OCI-LY1 (cell line): Measurements from ENCODE around the gene PLEKHH3.

Experiments
- EZH2 ChIP-seq: fragments of 200-600 bp; sonication (generic), shearing (Covaris generic); IDR thresholded peaks from 2 replicates; pipeline ENCODE4 v1.8.0; 2017; ENCODE audit warnings: borderline replicate concordance, mixed run types, mild to moderate bottlenecking, antibody characterized with exemption, low read length, moderate library complexity, mixed read lengths
- TF ChIP-seq, protein P1 (sequence below): fragments of 200-600 bp; sonication (generic), shearing (Covaris generic); IDR thresholded peaks from 2 replicates; pipeline ENCODE4 v1.5.1; 2017; ENCODE audit warnings: mild to moderate bottlenecking, antibody characterized with exemption, low read length, moderate library complexity, mixed read lengths

DNA sequence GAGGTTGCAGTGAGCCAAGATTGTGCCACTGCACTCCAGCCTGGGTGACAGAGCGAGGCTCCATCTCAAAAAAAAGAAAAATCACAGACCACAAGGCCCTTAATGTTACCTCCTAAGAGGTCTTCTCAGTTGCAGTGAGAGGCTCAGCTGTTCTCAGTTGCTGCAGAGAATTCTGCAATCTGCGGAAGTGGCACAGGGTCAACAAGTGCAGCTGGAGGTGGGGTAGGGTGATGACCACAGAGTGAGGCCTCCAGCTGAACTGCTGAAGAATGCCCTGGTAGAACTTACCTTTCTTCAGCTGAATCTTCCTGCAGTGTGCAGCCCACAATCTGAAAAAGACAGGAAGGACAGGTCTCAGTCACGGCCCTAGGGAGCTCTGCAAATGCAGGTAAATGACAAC, 31.8 kb upstream of the PLEKHH3 start:
- TF ChIP-seq, protein P1, sequence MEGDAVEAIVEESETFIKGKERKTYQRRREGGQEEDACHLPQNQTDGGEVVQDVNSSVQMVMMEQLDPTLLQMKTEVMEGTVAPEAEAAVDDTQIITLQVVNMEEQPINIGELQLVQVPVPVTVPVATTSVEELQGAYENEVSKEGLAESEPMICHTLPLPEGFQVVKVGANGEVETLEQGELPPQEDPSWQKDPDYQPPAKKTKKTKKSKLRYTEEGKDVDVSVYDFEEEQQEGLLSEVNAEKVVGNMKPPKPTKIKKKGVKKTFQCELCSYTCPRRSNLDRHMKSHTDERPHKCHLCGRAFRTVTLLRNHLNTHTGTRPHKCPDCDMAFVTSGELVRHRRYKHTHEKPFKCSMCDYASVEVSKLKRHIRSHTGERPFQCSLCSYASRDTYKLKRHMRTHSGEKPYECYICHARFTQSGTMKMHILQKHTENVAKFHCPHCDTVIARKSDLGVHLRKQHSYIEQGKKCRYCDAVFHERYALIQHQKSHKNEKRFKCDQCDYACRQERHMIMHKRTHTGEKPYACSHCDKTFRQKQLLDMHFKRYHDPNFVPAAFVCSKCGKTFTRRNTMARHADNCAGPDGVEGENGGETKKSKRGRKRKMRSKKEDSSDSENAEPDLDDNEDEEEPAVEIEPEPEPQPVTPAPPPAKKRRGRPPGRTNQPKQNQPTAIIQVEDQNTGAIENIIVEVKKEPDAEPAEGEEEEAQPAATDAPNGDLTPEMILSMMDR = no peak
- no peak for TF ChIP-seq EZH2
